NCI-H1092 (cell line): Measurements from ENCODE around the gene WNT8A.

ENCODE experiments used
- DNase-seq: peaks from one replicate; lab custom pipeline; 2025; lab: John Stamatoyannopoulos, UW

Gene WNT8A

GRCh38 chr5:138091685-138092084 lies 7.9 kb downstream of the WNT8A start:
- no peak for DNase-seq

GRCh38 chr5:138092301-138092700 lies 8.5 kb downstream of the WNT8A start:
- DNase-seq: no peak

GRCh38 chr5:138093036-138093435 lies 9.2 kb downstream of the WNT8A start:
- no peak for DNase-seq

- no peak for DNase-seq
Measured at GRCh38 chr5:138095100-138095907, 11.5 kb downstream of the WNT8A start.

GRCh38 chr5:138096363-138096762 lies 12.5 kb downstream of the WNT8A start:
- no peak for DNase-seq

- DNase-seq: no peak
Measured at GRCh38 chr5:138096997-138097828, 13.4 kb downstream of the WNT8A start.

- no peak for DNase-seq
Measured at GRCh38 chr5:138102454-138103318, 18.9 kb downstream of the WNT8A start.

- no peak for DNase-seq
Measured at GRCh38 chr5:138103319-138103637, 19.4 kb downstream of the WNT8A start.

- no peak for DNase-seq
Measured at GRCh38 chr5:138105709-138106108, 21.9 kb downstream of the WNT8A start.

GRCh38 chr5:138107213-138107612 lies 23.4 kb downstream of the WNT8A start:
- no peak for DNase-seq

GRCh38 chr5:138109463-138110265 lies 25.8 kb downstream of the WNT8A start:
- no peak for DNase-seq

GRCh38 chr5:138110266-138110963 lies 26.6 kb downstream of the WNT8A start:
- DNase-seq: peak; percentile 7

GRCh38 chr5:138111181-138111580 lies 27.3 kb downstream of the WNT8A start:
- no peak for DNase-seq

- DNase-seq: no peak
Measured at GRCh38 chr5:138111937-138112336, 28.1 kb downstream of the WNT8A start.

- no peak for DNase-seq
Measured at GRCh38 chr5:138115254-138115653, 31.4 kb downstream of the WNT8A start.

GRCh38 chr5:138128334-138128733 lies 44.5 kb downstream of the WNT8A start:
- no peak for DNase-seq

GRCh38 chr5:138129347-138129746 lies 45.5 kb downstream of the WNT8A start:
- no peak for DNase-seq

- DNase-seq: no peak
Measured at GRCh38 chr5:138132543-138132942, 48.7 kb downstream of the WNT8A start.

GRCh38 chr5:138138949-138139780 lies 55.3 kb downstream of the WNT8A start, which contains the start of gene NME5:
TSS of gene NME5 (minus strand) at chr5:138139428. CDS start at chr5:138138780, 648 bp downstream.
- peak; percentile 13 for DNase-seq

GRCh38 chr5:138139781-138140090 lies 55.9 kb downstream of the WNT8A start:
- no peak for DNase-seq
